Measurements from ENCODE around the gene SVOP. TPM values are rescaled to one million over a fixed set of nuclear protein-coding genes. Genes with fewer than 3 reads are reported as not detected.

Gene SVOP
- total RNA-seq, 4 donors from 2014 or later = not detected

DNA sequence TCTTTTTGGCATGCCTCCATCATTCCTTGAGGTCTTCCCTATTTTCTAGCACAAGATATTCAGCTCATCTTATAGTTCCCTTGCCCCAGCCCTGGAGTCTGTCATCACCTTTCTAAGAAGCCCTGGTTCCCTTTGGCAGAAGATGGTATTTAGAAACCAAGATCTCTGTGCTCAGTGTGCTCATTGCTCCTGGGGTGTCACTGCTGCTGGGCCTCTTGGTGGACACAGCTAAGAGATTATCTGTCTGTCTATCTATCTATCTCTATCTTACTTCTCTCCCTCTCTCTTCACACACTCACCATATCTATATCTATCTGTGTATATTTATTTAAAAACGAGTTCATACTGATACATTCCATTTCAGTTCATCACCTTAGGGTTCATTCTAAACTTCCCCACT, 73.8 kb downstream of the SVOP start:
- 37 to 73% methylated on average over 1 of the region's 1 CpG for WGBS, 2 donors
- H3K4me3 ChIP-seq (ENCODE audit: low read depth, poor library complexity, severe bottlenecking) = no peak overlapping the region
- no peak for DNase-seq (ENCODE audit: low spot score in 2 of 2)
- intact Hi-C loops (cut with DNase I; ENCODE audit: low total_unique reads) = loop anchor here (10.0 kb wide), 1 partner anchor 62 kb away; the partner anchor contains the start of gene DAO
- TF ChIP-seq CTCF (IDR thresholded peaks at IDR 0.05) = no peak
- TF ChIP-seq POLR2A (IDR thresholded peaks at IDR 0.05) = no peak

DNA sequence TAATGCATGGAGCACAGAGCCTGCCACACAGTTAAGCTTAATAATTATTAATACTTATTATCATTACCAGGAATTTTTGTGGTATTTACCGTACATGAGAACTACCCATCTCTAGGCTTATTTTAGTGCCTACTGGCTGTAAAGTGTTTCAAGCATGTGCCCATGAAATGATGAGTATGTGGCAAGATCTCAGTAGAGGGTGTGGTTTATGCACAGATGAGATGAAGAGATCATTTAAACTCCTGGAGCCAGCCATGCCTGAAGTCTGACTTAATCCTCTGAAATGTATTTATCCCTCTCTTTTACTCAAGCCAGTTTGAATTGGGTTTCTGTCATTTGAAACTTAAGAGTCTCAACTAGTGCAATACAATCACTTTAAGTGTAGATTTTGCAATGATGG, 80.7 kb downstream of the SVOP start:
- H3K4me3 ChIP-seq (ENCODE audit: low read depth, poor library complexity, severe bottlenecking) = no peak overlapping the region
- 45 to 87% methylated on average over 1 of the region's 1 CpG for WGBS, 2 donors
- intact Hi-C loops (cut with DNase I; ENCODE audit: low total_unique reads) = loop anchor here (10.0 kb wide), 1 partner anchor 55 kb away; the partner anchor contains the start of gene DAO
- no peak for DNase-seq (ENCODE audit: low spot score in 2 of 2)
- no peak for TF ChIP-seq CTCF (IDR thresholded peaks at IDR 0.05)
- TF ChIP-seq POLR2A (IDR thresholded peaks at IDR 0.05) = no peak

- no peak overlapping the region for H3K4me3 ChIP-seq (ENCODE audit: low read depth, poor library complexity, severe bottlenecking)
- TF ChIP-seq CTCF (IDR thresholded peaks at IDR 0.05) (no peak), POLR2A (IDR thresholded peaks at IDR 0.05) (no peak)
- intact Hi-C loops (cut with DNase I; ENCODE audit: low total_unique reads) = no loop called here
- DNase-seq (ENCODE audit: low spot score in 2 of 2) = no peak
- 68 to 80% methylated on average over 1 of the region's 1 CpG for WGBS, 2 donors
These were observed 81.3 kb downstream of the SVOP start for GRCh38 chr12:108939594-108939993.

DNA sequence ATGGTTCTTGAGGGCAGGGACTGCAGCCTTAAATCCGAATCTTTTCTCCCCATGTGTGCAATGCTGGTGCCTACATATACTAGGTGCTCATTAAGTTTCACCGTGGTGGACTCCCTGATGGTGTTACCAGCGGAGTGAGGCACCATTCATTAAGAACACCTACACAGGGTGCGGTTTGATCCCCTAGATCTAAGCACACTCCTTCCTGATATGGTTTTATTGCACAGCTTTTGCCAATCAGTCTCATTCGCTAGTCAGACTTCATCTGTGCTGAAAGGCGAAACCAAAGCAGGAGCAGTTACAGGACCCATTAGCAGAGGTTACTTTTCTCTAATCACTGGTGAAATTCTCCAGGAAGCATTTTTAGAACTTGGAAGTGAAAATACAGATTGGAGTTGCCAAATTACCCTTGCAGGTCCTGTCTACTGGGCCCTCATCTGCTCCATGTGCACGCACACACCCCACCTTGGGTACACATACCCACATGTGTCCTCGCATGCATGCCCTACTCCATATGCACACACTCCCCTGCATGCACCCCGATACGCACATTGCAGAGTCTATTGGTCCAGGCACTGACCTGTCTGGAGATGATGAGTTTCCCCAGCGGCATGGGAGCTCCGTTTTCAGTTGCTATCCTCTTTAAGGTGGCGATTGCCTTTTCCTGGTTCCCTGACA, 82.5 kb downstream of the SVOP start:
- no peak for TF ChIP-seq POLR2A (IDR thresholded peaks at IDR 0.05)
- no peak for TF ChIP-seq CTCF (IDR thresholded peaks at IDR 0.05)
- intact Hi-C loops (cut with DNase I; ENCODE audit: low total_unique reads) = no loop called here
- no peak for DNase-seq (ENCODE audit: low spot score in 2 of 2)
- no peak overlapping the region for H3K4me3 ChIP-seq (ENCODE audit: low read depth, poor library complexity, severe bottlenecking)
- 81 to 90% methylated on average over 13 of the region's 13 CpGs for WGBS, 2 donors

- H3K4me3 ChIP-seq (ENCODE audit: low read depth, poor library complexity, severe bottlenecking) = no peak overlapping the region
- intact Hi-C loops (cut with DNase I; ENCODE audit: low total_unique reads) = no loop called here
- TF ChIP-seq CTCF (IDR thresholded peaks at IDR 0.05) (no peak), POLR2A (IDR thresholded peaks at IDR 0.05) (no peak)
- no peak for DNase-seq (ENCODE audit: low spot score in 2 of 2)
- 76 to 78% methylated on average over 7 of the region's 7 CpGs for WGBS, 2 donors
These were observed 85.6 kb downstream of the SVOP start for GRCh38 chr12:108935159-108935763.

Data from lower leg skin (tissue), 4 donors.